ENCODE data around the gene ONECUT2.
"Not testable (repeated sequence)": the region's sequence is repeated elsewhere in the genome, so short reads cannot be mapped to it uniquely, and the experiment has no call there.

Gene ONECUT2

GRCh38 chr18:57502624-57503023 lies 67.5 kb downstream of the ONECUT2 start:
- Mint-ChIP-seq H3K9me3 (no peaks in the 10 kb centered on the region), H3K4me3 (no peak overlapping the region), H3K36me3 (no peaks in the 10 kb centered on the region), H3K27me3 (peaks cover 14% of the 10 kb centered on the region), H3K27ac (no peak overlapping the region), H3K4me1 (no peaks in the 10 kb centered on the region)
- ATAC-seq (ENCODE audit: low read depth) (no peak), DNase-seq (ENCODE audit: low spot score in 2 of 2) (no peak)

- Mint-ChIP-seq H3K27ac (no peak overlapping the region), H3K27me3 (peaks cover 19% of the 10 kb centered on the region), H3K4me1 (no peaks in the 10 kb centered on the region), H3K4me3 (no peak overlapping the region), H3K9me3 (no peaks in the 10 kb centered on the region), H3K36me3 (no peaks in the 10 kb centered on the region)
- ATAC-seq (ENCODE audit: low read depth) (no peak), DNase-seq (ENCODE audit: low spot score in 2 of 2) (no peak)
These were observed 70.1 kb downstream of the ONECUT2 start for GRCh38 chr18:57505231-57505630.

- Mint-ChIP-seq H3K4me3 (no peak overlapping the region), H3K27me3 (peaks cover 6% of the 10 kb centered on the region), H3K36me3 (no peaks in the 10 kb centered on the region), H3K27ac (no peak overlapping the region), H3K4me1 (no peaks in the 10 kb centered on the region), H3K9me3 (peaks cover 6% of the 10 kb centered on the region)
- DNase-seq (ENCODE audit: low spot score in 2 of 2) = no peak
- ATAC-seq (ENCODE audit: low read depth) = no peak
These were observed 80.9 kb downstream of the ONECUT2 start for GRCh38 chr18:57516056-57516455.

- H3K27me3 Mint-ChIP-seq = peaks cover 5% of the 10 kb centered on the region
- ATAC-seq (ENCODE audit: low read depth) (no peak), DNase-seq (ENCODE audit: low spot score in 2 of 2) (no peak)
- H3K4me3 Mint-ChIP-seq = no peak overlapping the region
- H3K27ac Mint-ChIP-seq = no peak overlapping the region
- H3K9me3 Mint-ChIP-seq = peaks cover 6% of the 10 kb centered on the region
- H3K36me3 Mint-ChIP-seq = no peaks in the 10 kb centered on the region
- H3K4me1 Mint-ChIP-seq = peaks cover 6% of the 10 kb centered on the region
These were observed 83.4 kb downstream of the ONECUT2 start for GRCh38 chr18:57518533-57518932.

GRCh38 chr18:57519668-57520424 lies 84.7 kb downstream of the ONECUT2 start:
- ATAC-seq (ENCODE audit: low read depth) (no peak), DNase-seq (ENCODE audit: low spot score in 2 of 2) (no peak)
- H3K27ac Mint-ChIP-seq = no peak overlapping the region
- H3K27me3 Mint-ChIP-seq = peaks cover 5% of the 10 kb centered on the region
- H3K4me1 Mint-ChIP-seq = peaks cover 7% of the 10 kb centered on the region
- H3K36me3 Mint-ChIP-seq = no peaks in the 10 kb centered on the region
- H3K9me3 Mint-ChIP-seq = peaks cover 6% of the 10 kb centered on the region
- no peak overlapping the region for H3K4me3 Mint-ChIP-seq

- not testable (repeated sequence) for H3K27ac Mint-ChIP-seq; H3K27me3 Mint-ChIP-seq; H3K36me3 Mint-ChIP-seq; H3K9me3 Mint-ChIP-seq; H3K4me3 Mint-ChIP-seq; ATAC-seq (ENCODE audit: low read depth); DNase-seq (ENCODE audit: low spot score in 2 of 2); H3K4me1 Mint-ChIP-seq
These were observed 87.2 kb downstream of the ONECUT2 start for GRCh38 chr18:57522348-57522747.

- peaks cover 7% of the 10 kb centered on the region for H3K4me1 Mint-ChIP-seq
- DNase-seq (ENCODE audit: low spot score in 2 of 2) (no peak), ATAC-seq (ENCODE audit: low read depth) (peak; percentile 73)
- peaks cover 3% of the 10 kb centered on the region for H3K27me3 Mint-ChIP-seq
- no peaks in the 10 kb centered on the region for H3K36me3 Mint-ChIP-seq
- H3K9me3 Mint-ChIP-seq = peaks cover 5% of the 10 kb centered on the region
- no peak overlapping the region for H3K4me3 Mint-ChIP-seq
- H3K27ac Mint-ChIP-seq = peak overlapping the region; percentile 11
These were observed 88.2 kb downstream of the ONECUT2 start for GRCh38 chr18:57523171-57523956.

GRCh38 chr18:57527556-57528229 lies 92.5 kb downstream of the ONECUT2 start:
- DNase-seq (ENCODE audit: low spot score in 2 of 2) (no peak), ATAC-seq (ENCODE audit: low read depth) (no peak)
- H3K36me3 Mint-ChIP-seq = no peaks in the 10 kb centered on the region
- H3K4me3 Mint-ChIP-seq = no peak overlapping the region
- H3K4me1 Mint-ChIP-seq = peaks cover 7% of the 10 kb centered on the region
- H3K27me3 Mint-ChIP-seq = peaks cover 5% of the 10 kb centered on the region
- H3K27ac Mint-ChIP-seq = no peak overlapping the region
- H3K9me3 Mint-ChIP-seq = peaks cover 5% of the 10 kb centered on the region

- Mint-ChIP-seq H3K27ac (no peak overlapping the region), H3K36me3 (no peaks in the 10 kb centered on the region), H3K4me3 (no peak overlapping the region), H3K27me3 (peaks cover 7% of the 10 kb centered on the region), H3K4me1 (no peaks in the 10 kb centered on the region), H3K9me3 (peaks cover 5% of the 10 kb centered on the region)
- ATAC-seq (ENCODE audit: low read depth) = no peak
- no peak for DNase-seq (ENCODE audit: low spot score in 2 of 2)
These were observed 94.0 kb downstream of the ONECUT2 start for GRCh38 chr18:57529151-57529550.

GRCh38 chr18:57533006-57533867 lies 98.1 kb downstream of the ONECUT2 start:
- H3K27ac Mint-ChIP-seq = no peak overlapping the region
- peaks cover 7% of the 10 kb centered on the region for H3K27me3 Mint-ChIP-seq
- no peak for DNase-seq (ENCODE audit: low spot score in 2 of 2)
- H3K4me1 Mint-ChIP-seq = no peaks in the 10 kb centered on the region
- no peak for ATAC-seq (ENCODE audit: low read depth)
- no peaks in the 10 kb centered on the region for H3K9me3 Mint-ChIP-seq
- H3K36me3 Mint-ChIP-seq = no peaks in the 10 kb centered on the region
- H3K4me3 Mint-ChIP-seq = no peak overlapping the region

GRCh38 chr18:57533868-57534510 lies 98.8 kb downstream of the ONECUT2 start:
- DNase-seq (ENCODE audit: low spot score in 2 of 2) (no peak), ATAC-seq (ENCODE audit: low read depth) (no peak)
- H3K27me3 Mint-ChIP-seq = peaks cover 5% of the 10 kb centered on the region

GRCh38 chr18:57534511-57534909 lies 99.3 kb downstream of the ONECUT2 start:
- Mint-ChIP-seq H3K9me3 (no peaks in the 10 kb centered on the region), H3K27me3 (peaks cover 5% of the 10 kb centered on the region), H3K36me3 (no peaks in the 10 kb centered on the region), H3K4me3 (no peak overlapping the region), H3K4me1 (no peaks in the 10 kb centered on the region), H3K27ac (no peak overlapping the region)
- DNase-seq (ENCODE audit: low spot score in 2 of 2) (no peak), ATAC-seq (ENCODE audit: low read depth) (no peak)

More at GRCh38 chr18:57533868-57534510, 98.8 kb downstream of the ONECUT2 start:
- Mint-ChIP-seq H3K4me3 (no peak overlapping the region), H3K9me3 (no peaks in the 10 kb centered on the region), H3K4me1 (no peaks in the 10 kb centered on the region), H3K27ac (no peak overlapping the region), H3K36me3 (no peaks in the 10 kb centered on the region)

- Mint-ChIP-seq H3K27me3 (peaks cover 4% of the 10 kb centered on the region), H3K4me3 (no peak overlapping the region), H3K27ac (no peak overlapping the region), H3K4me1 (no peaks in the 10 kb centered on the region), H3K36me3 (no peaks in the 10 kb centered on the region), H3K9me3 (no peaks in the 10 kb centered on the region)
- DNase-seq (ENCODE audit: low spot score in 2 of 2) (no peak), ATAC-seq (ENCODE audit: low read depth) (no peak)
These were observed 103.4 kb downstream of the ONECUT2 start for GRCh38 chr18:57538614-57539013.
